BE2C (cell line): ENCODE data around the gene TJP1.

ENCODE experiments used
- DNase-seq: peaks from one replicate; pipeline ENCODE4 v3.0.0-alpha.2; 2020
- H3K27me3 ChIP-seq: fragments of 250-450 bp; sonication (Bioruptor Pico); 2 replicates; pipeline ENCODE4 v1.5.1; 2020; ENCODE audit warnings: mild to moderate bottlenecking
- H3K36me3 ChIP-seq: fragments of 250-450 bp; sonication (Bioruptor Pico); 2 replicates; pipeline ENCODE4 v1.5.1; 2020; ENCODE audit warnings: mild to moderate bottlenecking
- H3K4me1 ChIP-seq: fragments of 250-450 bp; sonication (Bioruptor Pico); 2 replicates; pipeline ENCODE4 v1.5.1; 2020
- H3K4me3 ChIP-seq: 2 replicates; pipeline ENCODE4 v1.5.1; 2011; ENCODE audit warnings: low read depth, low read length
- H3K9me3 ChIP-seq: fragments of 250-450 bp; sonication (Bioruptor Pico); 2 replicates; pipeline ENCODE4 v1.5.1; 2020
- TF ChIP-seq, protein P1 (sequence below): IDR thresholded peaks from 2 replicates; pipeline ENCODE4 v1.5.1; 2012; ENCODE audit warnings: mild to moderate bottlenecking, low read depth, low read length

Gene TJP1

DNA sequence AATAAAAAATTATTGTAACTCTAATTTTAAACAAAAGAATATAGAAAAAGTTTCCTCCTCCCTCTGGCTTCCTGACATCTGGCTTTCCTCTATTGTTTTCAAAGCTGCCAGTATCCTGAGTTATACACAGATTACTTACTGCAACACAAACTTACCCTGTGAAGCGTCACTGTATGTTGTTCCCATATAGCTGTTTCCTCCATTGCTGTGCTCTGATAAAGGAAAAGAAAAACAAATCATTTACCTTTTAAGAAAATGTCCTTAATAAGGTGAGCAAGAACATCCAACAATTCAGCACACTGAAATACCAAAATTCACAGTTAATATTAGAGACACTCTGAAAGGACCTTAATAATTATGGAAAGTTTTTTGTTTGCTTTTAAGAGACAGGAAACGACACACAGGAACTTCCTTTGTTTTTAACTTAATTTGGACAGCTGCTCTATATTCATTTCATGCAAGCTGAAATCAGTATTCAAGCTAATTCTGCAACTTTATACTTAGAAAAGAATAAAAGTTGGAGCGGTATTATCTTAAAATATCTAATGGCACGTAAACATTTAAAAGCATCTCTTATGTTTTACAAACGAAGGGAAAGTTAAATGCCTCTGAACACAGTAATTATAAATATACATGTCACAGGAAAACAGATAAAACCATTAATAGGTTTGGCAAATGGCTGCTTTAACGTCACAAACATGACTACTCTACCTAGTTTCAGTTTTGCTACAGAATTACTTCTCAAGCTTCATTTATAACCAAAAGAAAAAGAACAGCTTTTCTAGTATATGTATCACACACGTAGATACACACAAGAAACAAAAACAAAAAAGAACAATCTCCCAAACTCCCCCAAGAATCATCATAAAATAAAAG is 21.5 kb downstream of the TJP1 start:
- TF ChIP-seq, protein P1, sequence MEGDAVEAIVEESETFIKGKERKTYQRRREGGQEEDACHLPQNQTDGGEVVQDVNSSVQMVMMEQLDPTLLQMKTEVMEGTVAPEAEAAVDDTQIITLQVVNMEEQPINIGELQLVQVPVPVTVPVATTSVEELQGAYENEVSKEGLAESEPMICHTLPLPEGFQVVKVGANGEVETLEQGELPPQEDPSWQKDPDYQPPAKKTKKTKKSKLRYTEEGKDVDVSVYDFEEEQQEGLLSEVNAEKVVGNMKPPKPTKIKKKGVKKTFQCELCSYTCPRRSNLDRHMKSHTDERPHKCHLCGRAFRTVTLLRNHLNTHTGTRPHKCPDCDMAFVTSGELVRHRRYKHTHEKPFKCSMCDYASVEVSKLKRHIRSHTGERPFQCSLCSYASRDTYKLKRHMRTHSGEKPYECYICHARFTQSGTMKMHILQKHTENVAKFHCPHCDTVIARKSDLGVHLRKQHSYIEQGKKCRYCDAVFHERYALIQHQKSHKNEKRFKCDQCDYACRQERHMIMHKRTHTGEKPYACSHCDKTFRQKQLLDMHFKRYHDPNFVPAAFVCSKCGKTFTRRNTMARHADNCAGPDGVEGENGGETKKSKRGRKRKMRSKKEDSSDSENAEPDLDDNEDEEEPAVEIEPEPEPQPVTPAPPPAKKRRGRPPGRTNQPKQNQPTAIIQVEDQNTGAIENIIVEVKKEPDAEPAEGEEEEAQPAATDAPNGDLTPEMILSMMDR = no peak
- no peaks in the 10 kb centered on the region for H3K9me3 ChIP-seq
- DNase-seq = no peak
- H3K27me3 ChIP-seq = no peaks in the 10 kb centered on the region
- H3K4me3 ChIP-seq = no peak overlapping the region
- peaks cover 3% of the 10 kb centered on the region; the same call in 1 of the 2 replicates for H3K4me1 ChIP-seq
- no peaks in the 10 kb centered on the region for H3K36me3 ChIP-seq

- H3K9me3 ChIP-seq = no peaks in the 10 kb centered on the region
- DNase-seq = no peak
- no peaks in the 10 kb centered on the region for H3K36me3 ChIP-seq
- H3K27me3 ChIP-seq = no peaks in the 10 kb centered on the region
- TF ChIP-seq, protein P1 = no peak
- H3K4me1 ChIP-seq = peaks cover 3% of the 10 kb centered on the region; the same call in 1 of the 2 replicates
- no peak overlapping the region for H3K4me3 ChIP-seq
These were observed 22.4 kb downstream of the TJP1 start for GRCh38 chr15:29799859-29800258.

DNA sequence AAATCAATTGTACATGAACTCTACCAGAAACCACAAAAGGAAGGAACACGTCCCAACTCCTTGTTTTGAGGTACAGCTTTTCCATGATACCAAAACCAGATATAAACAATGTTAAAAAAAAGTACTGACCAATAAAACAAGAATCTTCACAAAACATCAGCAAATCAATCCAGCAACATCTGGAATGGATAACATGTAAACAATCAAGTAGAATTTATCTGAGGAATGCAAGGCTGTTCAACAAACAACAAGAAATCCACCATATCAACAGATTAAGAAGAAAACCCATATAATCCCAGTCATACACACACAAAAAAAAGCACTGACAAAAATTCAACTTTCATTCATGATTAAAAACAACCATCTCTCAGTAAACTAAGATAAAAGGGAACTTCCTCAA is 26.7 kb downstream of the TJP1 start:
- Histone ChIP-seq H3K36me3 (no peaks in the 10 kb centered on the region), H3K4me1 (no peaks in the 10 kb centered on the region), H3K27me3 (no peaks in the 10 kb centered on the region), H3K4me3 (no peak overlapping the region), H3K9me3 (no peaks in the 10 kb centered on the region)
- DNase-seq = no peak
- TF ChIP-seq, protein P1 = no peak

DNA sequence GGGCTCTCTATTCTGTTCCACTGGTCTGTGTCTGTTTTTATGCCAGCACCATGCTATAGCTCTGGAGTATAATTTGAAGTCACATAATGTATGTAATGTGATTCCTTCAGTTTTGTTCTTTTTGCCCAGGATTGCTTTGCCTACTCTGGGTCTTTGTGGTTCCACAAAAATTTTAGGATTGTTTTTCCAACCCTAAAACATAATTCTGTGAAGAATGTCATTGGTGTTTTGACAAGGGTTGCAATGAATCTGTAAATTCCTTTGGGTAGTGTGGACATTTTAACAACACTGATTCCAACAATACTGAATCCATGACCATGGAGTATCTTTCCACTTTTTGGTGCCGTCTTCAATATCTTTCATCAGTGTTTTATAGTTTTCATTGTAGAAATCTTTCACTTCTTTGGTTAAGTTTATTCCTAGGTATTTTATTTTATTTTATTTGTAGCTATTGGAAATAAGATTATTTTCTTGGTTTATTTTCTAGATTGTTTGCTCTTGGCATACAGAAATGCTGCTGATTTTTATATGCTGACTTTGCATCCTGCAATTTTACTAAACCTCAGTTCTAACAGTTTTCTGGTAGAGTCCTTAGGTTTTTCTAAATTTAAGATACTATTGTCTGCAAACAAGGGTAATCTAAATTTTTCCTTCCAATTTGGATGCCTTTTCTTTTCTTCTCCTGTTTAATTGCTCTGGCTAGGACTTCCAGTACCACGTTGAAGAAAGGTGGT is 29.7 kb downstream of the TJP1 start:
- Histone ChIP-seq H3K36me3 (no peaks in the 10 kb centered on the region), H3K4me3 (no peak overlapping the region), H3K9me3 (no peaks in the 10 kb centered on the region), H3K4me1 (no peaks in the 10 kb centered on the region), H3K27me3 (no peaks in the 10 kb centered on the region)
- no peak for DNase-seq
- TF ChIP-seq, protein P1 = no peak

- no peaks in the 10 kb centered on the region for H3K4me1 ChIP-seq
These were observed 31.7 kb downstream of the TJP1 start for GRCh38 chr15:29790607-29791006.

More at GRCh38 chr15:29790607-29791006, 31.7 kb downstream of the TJP1 start:
- H3K36me3 ChIP-seq = no peaks in the 10 kb centered on the region
- no peak overlapping the region for H3K4me3 ChIP-seq
- TF ChIP-seq, protein P1 = no peak
- no peak for DNase-seq
- H3K27me3 ChIP-seq = no peaks in the 10 kb centered on the region
- H3K9me3 ChIP-seq = no peaks in the 10 kb centered on the region
